ENCODE results near the gene DYNLT2. TPM values are rescaled to one million over a fixed set of nuclear protein-coding genes. Genes with fewer than 3 reads are reported as not detected.

DYNLT2 gene
- total and polyA plus RNA-seq, 10 donors = 2.8 to 3.9 (median 3.6) TPM

DNA sequence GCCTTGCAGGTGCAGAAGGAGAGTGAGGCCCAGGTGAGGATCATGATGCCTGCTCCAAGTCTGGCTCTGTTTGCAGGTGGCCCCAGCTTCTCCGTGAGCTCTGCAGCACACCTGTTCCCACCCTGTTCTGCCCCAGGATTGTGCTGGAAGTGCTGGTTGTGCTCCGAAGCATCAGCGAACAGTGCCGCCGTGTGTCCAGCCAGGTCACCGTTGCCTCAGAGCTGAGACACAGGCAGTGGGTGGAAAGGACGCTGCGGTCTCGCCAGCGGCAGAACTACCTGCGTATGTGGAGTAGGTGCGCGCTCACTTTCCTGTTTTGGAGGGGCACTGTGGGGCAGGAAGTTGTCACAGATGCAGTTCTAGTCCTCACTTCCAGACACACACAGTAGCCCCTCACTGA lies 25.0 kb upstream of the DYNLT2 start:
- Histone ChIP-seq H3K4me3 (no peak overlapping the region), H3K4me1 (no peaks in the 10 kb centered on the region), H3K27ac (no peak overlapping the region), H3K27me3 (replicated peaks in 1 of 7) (no peaks in the 10 kb centered on the region), H3K36me3 (peaks cover 0 to 97% (median 61%) of the 10 kb centered on the region in 6 donors), H3K9me3 (no peaks in the 10 kb centered on the region)
- no peak for DNase-seq
- intact Hi-C loops (cut with DNase I; ENCODE audit: low total_unique reads) = no loop called here
- WGBS, 5 donors = 96 to 99% (median 97%) methylated on average over 12 to 13 of the region's 13 CpGs
- no peak for TF ChIP-seq POLR2AphosphoS5 (IDR thresholded peaks at IDR 0.05)
- TF ChIP-seq, protein P1, sequence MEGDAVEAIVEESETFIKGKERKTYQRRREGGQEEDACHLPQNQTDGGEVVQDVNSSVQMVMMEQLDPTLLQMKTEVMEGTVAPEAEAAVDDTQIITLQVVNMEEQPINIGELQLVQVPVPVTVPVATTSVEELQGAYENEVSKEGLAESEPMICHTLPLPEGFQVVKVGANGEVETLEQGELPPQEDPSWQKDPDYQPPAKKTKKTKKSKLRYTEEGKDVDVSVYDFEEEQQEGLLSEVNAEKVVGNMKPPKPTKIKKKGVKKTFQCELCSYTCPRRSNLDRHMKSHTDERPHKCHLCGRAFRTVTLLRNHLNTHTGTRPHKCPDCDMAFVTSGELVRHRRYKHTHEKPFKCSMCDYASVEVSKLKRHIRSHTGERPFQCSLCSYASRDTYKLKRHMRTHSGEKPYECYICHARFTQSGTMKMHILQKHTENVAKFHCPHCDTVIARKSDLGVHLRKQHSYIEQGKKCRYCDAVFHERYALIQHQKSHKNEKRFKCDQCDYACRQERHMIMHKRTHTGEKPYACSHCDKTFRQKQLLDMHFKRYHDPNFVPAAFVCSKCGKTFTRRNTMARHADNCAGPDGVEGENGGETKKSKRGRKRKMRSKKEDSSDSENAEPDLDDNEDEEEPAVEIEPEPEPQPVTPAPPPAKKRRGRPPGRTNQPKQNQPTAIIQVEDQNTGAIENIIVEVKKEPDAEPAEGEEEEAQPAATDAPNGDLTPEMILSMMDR (IDR thresholded peaks at IDR 0.05 in 8 of 11, conservative IDR thresholded peaks at IDR 0.05 in 3 of 11) = no peak
- TF ChIP-seq POLR2A (IDR thresholded peaks at IDR 0.05) = no peak

DNA sequence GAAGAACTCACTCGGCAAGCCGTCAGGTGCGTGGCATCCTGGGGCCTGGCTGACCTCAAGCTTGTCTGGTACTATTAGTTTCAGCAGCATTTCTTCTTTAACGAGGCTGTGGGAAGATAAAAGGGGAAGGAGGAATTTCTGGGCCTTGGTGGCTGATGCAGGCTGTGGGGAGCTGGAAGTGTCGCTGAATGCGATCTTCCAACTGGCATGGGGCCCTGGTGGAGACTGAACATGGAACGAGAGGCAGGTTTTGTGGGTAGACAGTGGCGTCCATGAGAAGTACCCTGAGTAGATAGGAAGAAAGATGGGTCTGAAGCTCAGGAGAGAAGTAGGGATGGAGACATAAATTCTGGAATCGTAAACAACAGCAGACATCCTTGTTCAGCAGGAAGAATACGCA lies 23.9 kb upstream of the DYNLT2 start:
- Histone ChIP-seq H3K4me1 (no peaks in the 10 kb centered on the region), H3K9me3 (no peaks in the 10 kb centered on the region), H3K27me3 (replicated peaks in 1 of 7) (no peaks in the 10 kb centered on the region), H3K4me3 (no peak overlapping the region), H3K27ac (no peak overlapping the region), H3K36me3 (peaks cover 0 to 97% (median 51%) of the 10 kb centered on the region in 6 donors)
- no peak for DNase-seq
- 85 to 95% (median 90%) methylated on average over 10 of the region's 10 CpGs for WGBS, 5 donors
- TF ChIP-seq, protein P1 (IDR thresholded peaks at IDR 0.05 in 8 of 11, conservative IDR thresholded peaks at IDR 0.05 in 3 of 11) = no peak
- TF ChIP-seq POLR2A (IDR thresholded peaks at IDR 0.05) = no peak
- no peak for TF ChIP-seq POLR2AphosphoS5 (IDR thresholded peaks at IDR 0.05)
- intact Hi-C loops (cut with DNase I; ENCODE audit: low total_unique reads) = no loop called here

DNA sequence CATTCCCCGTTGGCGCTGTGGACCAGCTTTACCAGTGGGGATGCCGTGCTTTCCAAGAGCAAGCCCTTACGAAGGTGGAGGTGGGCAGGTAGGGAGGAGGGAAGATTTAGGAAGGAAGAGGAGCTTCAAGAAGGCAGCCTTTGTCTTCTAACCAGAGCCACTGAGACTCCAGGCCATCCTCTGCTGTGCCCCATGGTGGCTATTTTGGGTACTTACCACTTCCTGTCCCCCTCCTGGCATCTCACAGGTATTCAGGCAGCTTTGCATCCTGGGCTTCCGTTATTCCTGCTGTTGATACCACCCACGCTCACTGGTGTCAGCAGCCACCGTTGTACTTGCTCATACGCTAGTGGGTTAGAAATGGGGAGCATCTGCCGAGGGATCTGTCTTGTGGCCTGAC lies 23.0 kb upstream of the DYNLT2 start:
- H3K36me3 ChIP-seq = peaks cover 0 to 97% (median 45%) of the 10 kb centered on the region in 6 donors
- TF ChIP-seq, protein P1 (IDR thresholded peaks at IDR 0.05 in 8 of 11, conservative IDR thresholded peaks at IDR 0.05 in 3 of 11) = no peak
- TF ChIP-seq POLR2A (IDR thresholded peaks at IDR 0.05) = no peak
- no peak for TF ChIP-seq POLR2AphosphoS5 (IDR thresholded peaks at IDR 0.05)
- no peak for DNase-seq
- H3K27ac ChIP-seq = no peak overlapping the region
- H3K9me3 ChIP-seq = no peaks in the 10 kb centered on the region
- 85 to 93% (median 89%) methylated on average over 9 of the region's 9 CpGs for WGBS, 5 donors
- no peaks in the 10 kb centered on the region for H3K4me1 ChIP-seq
- intact Hi-C loops (cut with DNase I; ENCODE audit: low total_unique reads) = no loop called here
- H3K4me3 ChIP-seq = no peak overlapping the region
- H3K27me3 ChIP-seq (replicated peaks in 1 of 7) = no peaks in the 10 kb centered on the region

DNA sequence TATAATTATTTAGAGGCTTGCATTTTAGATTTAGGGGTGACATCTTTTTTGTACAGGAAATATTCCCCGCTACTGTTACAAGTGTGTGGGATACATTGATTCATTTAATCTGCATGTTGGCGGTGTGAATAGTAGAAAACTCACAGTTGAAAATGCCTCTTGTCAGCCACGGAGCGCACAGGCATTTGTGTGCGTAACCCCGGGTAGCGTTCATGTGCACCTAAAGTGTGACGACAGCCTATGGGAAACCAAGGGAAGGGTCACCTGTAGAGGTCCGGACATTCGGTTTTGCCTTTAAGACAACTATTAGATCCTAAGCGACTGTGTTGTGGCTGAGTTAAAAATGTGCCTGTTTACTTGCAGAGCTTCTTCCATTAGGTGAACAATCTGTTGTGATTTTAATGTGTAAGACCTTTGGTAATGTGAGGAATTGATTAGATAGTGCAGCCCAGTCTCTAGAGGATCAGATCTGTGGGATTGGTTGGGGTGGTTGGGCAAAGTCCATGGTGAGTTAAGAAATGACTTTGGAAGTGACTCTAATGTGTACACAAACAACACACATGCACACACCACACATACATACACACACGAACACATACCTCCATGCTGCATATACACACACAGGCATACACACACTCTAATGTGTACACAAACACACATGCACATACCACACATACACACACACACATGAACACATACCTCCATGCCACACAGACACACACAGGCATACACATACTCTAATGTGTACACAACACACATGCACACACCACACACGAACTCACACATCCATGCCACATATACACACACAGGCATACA lies 15.8 kb upstream of the DYNLT2 start:
- no peak overlapping the region for H3K27ac ChIP-seq
- no peak overlapping the region for H3K4me3 ChIP-seq
- peaks cover 0 to 99% (median 57%) of the 10 kb centered on the region in 6 donors for H3K36me3 ChIP-seq
- H3K4me1 ChIP-seq = peaks cover 0 to 6% (median 0%) of the 10 kb centered on the region in 6 donors
- intact Hi-C loops (cut with DNase I; ENCODE audit: low total_unique reads) = no loop called here
- no peak for DNase-seq
- H3K9me3 ChIP-seq = no peaks in the 10 kb centered on the region
- H3K27me3 ChIP-seq (replicated peaks in 1 of 7) = no peaks in the 10 kb centered on the region
- TF ChIP-seq POLR2AphosphoS5 (IDR thresholded peaks at IDR 0.05) = no peak
- no peak for TF ChIP-seq POLR2A (IDR thresholded peaks at IDR 0.05)
- TF ChIP-seq, protein P1 (IDR thresholded peaks at IDR 0.05 in 8 of 11, conservative IDR thresholded peaks at IDR 0.05 in 3 of 11) = no peak
- 95 to 97% (median 96%) methylated on average over 13 of the region's 13 CpGs for WGBS, 5 donors
